Endometrial microvascular endothelial cells (primary cell): ENCODE measurements around the gene OLFM1. TPM values are rescaled to one million over a fixed set of nuclear protein-coding genes. Genes with fewer than 3 reads are reported as not detected.
"Not testable (repeated sequence)": the region's sequence is repeated elsewhere in the genome, so short reads cannot be mapped to it uniquely, and the experiment has no call there.

ENCODE experiments used
- in situ Hi-C: cut with HindIII; loops from 2 replicates; pipeline ENCODE4 v1.10.0; 2017; ENCODE audit warnings: low sequenced_read_pairs, low pct_unique_long_range_greater_than_20kb; ENCODE audit errors: inconsistent ontology term
- total RNA-seq: library from RNA; depleted of rRNA; stranded (reverse); fragments of >200 nt; gene quantifications from one replicate; pipeline ENCODE4 v1.2.3, GENCODE V29; 2015; ENCODE audit errors: inconsistent ontology term

OLFM1 gene
- total RNA-seq, 1 donor from 2014 or later: not detected

DNA sequence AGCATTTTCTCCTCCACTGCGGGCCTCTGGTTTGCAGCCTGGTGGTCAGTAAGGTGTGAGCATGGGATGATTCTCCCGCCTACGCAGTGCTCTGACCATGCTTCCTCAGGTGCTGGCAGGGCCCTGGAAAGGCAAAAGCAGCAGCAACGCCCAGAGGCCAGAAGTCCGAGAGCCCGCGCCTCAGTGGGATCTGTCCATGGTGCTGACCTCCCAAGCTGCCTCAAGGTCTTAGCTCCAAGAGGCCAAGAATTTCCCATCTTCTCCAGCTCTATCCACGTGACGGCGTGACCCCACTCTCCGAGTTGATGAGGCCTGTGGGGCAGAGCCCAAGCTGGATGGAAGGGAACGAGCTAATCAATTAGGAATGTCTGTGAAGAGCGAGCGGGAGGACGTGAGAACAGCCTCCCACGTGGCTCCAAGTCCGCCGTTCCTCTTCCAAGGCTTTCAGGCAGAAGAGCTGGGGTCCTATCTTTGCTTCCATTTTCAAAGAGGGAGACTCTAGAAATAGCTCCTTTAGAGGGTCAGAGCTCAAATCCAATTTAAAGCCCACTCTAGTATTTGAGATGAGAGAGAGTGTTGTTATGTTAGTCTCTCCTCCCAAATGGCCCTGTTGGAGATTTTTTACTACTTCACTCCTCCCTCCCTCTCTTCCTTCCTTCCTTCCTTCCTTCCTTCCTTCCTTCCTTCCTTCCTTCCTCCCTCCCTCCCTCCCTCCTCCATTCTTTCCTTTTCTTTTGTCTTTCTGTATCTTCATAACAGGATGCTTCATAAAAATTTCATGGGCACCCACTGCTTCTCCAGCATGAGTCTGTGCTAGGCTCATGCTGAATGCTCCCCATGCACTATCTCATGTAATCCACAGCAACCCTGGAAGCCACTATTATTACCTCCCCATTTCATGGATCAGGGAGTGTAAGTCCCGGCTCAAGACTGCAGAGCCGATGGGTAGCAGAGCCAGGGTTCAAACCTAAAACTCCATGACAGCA lies 69.3 kb downstream of the OLFM1 start:
- in situ Hi-C loops: no loop called here

DNA sequence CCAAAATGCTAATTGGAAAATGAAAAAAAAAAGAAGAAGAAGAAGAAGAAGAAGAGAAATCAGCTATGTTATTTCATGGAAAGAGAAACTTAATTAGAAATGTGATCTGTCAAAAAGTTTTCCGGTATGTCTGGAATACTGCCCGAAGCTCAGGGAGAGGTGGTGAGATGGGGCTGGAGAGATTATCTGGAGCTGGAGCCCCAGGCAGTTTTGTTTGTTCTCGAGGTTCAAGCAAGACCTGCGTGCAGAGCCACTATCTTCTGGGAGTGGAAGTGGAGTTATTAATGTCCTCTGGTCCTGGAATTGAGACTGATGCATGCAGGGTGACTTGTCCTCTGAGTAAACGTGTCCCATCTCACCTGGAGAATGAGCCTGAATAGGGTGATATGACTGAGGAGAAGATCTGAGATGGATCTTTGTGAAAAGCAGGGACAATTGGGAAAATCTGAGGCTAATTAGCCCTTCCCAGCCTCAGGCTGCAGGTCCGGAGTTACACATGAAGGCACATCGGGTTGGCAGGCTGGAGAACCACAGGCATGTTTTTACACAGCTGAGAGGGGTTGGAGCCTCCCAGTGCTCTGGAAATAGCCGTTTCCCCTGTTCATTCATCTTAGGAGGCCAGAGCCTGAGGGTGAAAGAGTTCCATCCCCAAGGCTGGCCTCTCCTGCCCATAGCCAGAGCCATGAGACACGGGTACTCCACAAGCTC lies 70.5 kb downstream of the OLFM1 start:
- in situ Hi-C loops: no loop called here

DNA sequence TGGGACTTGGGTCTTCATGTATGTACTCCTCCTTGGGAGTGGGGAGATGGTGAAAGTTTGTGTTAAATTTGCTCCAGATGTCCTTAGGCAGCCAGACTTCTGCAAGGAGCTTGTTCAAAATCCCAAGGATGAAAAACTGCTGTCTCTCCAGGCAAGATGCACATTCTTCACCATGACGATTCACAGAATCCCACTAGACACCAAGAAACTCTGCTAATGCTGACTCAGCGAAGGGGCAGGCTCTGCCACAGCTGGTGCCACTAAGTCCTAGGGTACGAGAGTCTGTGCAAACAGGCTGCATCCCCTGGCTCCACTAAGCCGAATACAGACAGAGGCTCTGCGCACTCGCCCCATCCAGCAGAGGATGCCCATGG lies 71.1 kb downstream of the OLFM1 start:
- in situ Hi-C loops: no loop called here

DNA sequence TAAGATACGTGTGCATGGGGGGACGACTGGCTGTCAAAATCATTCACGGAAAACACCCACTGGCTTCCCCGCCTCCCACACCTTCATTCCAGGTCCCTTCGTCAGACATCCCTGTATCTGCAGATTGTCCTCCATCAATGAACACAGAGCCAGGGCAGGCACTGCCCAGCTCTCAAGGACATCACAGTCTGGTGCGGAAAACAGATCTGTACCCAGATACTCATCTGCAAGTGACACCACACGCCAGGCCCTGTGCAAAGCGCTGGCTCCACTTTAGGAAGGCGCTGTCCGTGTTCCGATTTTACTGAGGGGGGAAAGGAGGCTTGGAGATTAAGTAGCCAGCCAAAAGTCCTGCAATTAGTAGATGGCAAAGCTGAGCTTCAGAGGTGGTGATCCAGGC lies 72.3 kb downstream of the OLFM1 start:
- in situ Hi-C loops: no loop called here

DNA sequence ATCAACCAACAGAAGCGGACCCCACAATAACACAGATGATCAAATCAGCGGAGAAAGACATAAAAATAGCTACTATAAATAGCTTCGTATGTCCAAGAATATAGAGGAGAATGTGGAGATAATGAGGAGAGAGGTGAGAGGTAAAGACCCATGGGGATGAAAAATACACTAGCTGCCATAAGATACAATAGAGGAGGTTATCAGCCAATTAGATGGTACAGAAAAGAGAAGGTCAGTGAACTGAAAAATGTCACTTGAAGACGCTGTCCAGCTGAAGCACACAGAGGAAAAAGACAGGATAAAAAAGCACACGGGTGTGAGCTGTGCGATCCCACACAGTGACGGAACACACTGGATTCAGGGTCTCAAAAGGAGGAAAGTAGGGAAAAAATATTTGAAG lies 73.4 kb downstream of the OLFM1 start:
- in situ Hi-C loops: no loop called here

DNA sequence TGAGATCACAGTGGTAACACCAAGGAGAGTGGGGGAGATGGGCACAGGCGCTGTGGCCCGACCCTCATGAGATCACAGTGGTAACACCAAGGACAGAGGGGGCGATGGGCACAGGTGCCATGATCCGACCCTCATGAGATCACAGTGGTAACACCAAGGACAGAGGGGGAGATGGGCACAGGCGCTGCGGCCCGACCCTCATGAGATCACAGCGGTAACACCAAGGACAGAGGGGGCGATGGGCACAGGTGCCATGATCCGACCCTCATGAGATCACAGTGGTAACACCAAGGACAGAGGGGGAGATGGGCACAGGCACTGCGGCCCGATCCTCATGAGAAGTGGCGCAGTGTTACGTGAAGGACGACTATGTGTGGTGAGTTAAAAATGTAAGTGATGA lies 75.1 kb downstream of the OLFM1 start:
- in situ Hi-C loops: not testable (repeated sequence)

DNA sequence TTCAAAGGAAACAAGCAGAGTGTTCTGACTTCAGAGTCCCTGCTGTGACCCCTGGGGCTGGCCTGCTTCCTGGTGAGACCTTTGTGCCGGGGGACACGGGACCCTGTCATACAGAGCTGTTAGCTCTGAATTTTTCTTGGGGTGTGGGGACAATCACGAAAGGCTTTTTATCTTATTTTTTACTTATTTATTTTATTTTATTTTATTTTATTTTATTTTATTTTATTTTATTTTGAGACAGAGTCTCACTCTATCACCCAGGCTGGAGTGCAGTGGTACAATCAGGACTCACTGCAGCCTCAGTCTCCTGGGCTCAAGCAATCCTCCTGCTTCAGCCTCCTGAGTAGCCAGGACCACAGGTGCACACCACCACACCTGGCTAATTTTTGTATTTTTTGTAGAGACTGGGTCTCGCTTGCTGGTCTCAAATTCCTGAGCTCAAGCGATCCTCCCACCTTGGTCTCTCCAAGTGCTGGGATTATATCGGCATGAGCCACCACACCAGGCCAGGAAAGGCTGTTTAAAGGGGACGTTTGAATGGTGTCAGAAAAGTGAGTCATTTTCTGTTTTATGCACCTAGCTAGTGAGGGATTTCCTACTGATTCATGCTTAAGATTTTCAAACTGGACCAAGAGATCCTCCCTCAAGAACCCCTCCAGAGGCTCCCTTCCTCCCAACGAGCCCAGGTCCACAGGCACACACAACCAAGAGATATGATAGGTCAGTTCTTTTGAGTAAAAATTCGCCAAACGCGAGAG lies 75.7 kb downstream of the OLFM1 start:
- in situ Hi-C loops: no loop called here

DNA sequence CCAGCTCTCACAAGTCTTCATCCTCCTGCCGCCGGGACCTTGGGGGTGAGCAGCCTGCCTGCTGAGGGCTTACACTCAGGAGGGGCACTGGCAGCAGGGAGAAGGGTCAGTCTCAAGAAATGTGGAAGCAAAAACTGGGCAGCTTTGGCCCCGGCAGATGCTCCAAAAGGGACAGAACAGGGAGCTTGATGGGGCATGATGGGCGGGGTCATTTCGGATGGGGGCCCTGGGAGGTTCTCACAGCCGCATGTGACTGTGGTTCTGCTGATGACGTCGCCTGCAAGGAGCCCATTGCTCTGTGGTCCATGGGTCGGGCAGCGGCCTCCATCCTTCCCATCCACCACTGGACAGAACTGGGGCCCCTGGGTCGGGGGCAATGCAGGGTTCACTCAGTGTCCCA lies 76.6 kb downstream of the OLFM1 start:
- in situ Hi-C loops: no loop called here

DNA sequence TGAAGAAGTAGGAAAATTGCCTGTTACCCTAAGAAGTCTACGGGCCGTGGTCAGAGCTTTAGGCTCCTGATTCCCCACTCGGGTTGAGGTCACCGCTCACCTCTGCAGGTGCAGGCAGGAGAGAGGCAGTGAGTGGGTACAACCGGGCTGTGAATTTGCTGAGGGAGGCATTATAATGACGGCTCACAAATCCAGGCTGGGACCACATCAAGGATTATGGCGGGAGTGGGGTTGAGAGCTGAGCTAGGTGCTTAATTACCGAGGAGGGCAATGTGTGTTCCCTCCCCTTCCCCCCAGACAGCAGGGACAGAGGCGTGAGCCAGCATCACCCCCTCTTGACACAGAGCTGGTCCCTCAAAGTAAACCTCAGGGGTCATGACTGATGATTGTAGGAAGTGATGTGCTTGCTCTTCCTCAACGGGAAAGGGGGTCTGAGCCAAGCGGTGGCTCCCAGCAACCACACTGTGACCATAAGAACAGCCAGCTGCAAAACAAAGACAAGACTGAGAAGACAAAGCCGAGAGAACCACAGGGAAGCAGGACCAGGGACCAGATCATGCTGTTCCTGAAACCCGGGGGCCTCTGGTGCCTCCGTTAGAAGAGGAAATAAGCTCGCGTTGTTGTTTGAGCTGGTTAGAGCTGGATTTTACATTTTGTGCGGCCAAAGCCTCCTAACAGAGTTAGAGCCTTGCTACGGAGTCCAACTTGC lies 77.7 kb downstream of the OLFM1 start:
- in situ Hi-C loops: no loop called here

DNA sequence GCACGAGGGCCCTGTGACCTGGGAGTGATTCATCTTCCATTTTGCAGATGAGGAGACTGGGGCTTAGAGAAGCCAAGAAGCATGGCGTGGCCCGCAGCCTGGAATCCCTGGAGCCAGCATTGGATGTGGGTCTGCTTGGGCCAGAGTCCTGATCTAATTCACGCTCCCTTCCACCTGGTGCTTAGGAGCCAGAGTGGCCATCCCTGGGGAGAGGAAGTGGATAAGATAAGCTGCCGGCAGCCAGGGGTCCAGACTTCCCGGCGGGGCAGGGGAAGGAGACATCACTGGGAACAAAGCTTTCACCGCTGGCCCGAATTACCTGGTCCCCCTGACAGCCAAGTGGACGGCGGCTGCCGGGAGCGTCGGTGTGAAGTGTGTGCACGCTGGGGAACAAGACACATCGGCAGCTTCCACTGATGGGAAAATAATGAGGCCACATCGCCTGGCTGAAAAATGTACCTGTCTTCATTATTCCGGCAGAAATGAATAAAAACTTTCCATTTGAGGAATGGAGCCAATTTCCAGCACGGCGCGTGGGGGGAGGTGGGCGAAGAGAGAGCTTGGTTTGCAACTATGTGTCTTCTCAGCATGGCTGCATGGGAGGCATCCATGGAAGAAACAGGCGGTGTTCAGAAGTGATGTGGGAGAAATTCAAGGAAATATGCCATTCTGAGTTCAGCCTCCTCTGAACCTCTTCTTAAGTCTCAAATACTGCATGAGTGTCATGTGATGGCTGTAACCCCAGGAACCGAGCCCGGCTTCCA lies 78.5 kb downstream of the OLFM1 start:
- in situ Hi-C loops: no loop called here

DNA sequence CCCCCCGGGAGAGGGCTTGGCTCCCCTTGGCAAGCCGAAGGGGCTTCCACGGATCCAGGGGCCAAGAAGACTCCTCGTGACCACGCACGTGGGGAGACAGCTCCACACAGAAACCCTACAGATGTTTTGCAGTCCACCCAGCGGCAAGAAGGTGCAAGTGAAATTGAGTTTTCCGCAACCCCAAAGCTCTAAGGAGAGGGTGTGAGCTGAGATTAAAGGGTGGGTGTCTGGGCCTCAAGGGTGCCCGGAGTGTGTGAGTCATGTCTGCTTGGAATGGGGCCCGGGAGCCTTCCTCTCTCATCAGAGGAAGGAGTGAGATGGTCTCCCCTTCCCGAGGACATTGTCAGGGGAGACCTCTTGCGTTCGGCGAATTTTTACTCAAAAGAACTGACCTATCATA lies 79.1 kb downstream of the OLFM1 start:
- in situ Hi-C loops: no loop called here

DNA sequence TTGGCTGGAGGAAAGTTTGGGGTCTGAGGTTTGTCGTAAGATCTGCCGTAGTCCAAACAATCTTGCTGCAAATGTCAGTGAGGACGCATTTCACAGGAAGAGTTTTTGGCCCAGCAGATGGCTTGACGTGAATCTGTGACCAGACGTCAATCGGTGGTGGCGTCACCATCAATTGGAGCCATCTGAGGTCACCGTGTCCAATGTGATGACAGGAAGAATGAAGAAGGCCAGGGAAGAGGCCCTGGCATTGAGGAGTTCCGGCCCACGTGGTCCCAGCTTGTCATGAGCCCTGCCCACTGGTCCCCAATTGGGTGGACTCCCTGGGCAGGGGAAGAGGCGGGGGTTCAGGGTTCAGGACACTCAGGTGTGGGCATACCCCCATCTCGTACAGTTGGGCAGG lies 79.9 kb downstream of the OLFM1 start:
- in situ Hi-C loops: no loop called here

DNA sequence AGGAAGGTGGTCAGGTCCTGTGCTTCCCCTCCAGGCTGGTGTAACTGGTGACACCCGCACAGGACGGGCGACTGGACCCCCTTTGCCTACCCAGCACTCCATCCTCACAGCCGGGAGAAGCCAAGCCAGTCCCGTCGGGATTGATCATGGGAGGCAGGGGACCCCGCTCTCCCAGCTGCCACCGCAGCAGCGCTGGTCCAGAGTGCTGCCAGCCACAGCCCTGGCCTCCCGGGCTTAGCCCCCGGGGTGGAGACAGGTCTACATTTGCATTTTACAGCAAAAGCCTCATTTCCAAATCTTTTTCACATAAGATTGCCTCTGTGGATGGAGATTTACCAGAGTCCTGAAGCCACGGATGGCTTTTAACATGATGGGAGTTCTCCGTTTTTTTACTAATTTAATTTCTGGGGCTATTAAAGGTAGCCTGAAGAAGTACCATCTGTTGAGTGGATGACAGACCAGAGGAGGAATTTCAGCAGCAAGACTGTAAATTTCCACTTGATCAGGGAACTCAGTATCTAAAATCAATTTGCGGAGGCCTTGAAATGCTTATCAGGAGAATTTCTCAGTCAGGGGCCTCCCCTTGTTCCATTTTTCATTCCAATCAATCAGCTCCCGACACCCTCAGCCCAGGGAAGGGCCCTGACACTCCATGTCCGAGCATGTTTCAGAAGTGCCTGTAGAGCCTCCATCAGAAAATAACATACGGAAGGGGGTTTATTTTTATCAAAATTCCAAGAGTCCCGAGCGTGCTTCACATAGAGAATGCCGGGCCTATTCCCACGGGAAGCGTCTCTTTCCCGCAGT lies 80.6 kb downstream of the OLFM1 start:
- in situ Hi-C loops: no loop called here

DNA sequence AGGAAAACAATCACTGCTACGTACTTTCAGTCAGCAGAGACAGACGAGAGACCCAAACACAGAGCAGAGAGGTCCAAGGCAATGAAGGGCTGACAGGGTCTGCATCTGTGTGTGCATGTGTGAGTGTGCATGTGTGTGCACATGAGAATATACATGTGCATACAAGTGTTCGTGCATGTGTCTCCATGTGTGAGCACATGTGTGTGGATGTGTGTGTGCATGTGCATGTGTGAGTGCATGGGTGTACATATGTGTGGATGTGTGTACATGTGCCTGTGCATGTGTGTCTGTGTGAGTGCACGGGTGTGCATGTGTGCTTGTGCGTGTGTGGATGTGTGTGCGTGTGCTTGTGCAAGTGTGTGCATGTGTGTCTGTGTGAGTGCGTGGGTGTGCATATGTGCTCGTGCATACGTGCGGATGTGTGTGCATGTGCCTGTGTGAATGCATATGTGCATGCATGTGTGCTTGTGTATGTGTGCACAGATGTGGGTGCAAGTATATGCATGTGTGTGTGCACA lies 82.3 kb downstream of the OLFM1 start:
- in situ Hi-C loops: no loop called here

DNA sequence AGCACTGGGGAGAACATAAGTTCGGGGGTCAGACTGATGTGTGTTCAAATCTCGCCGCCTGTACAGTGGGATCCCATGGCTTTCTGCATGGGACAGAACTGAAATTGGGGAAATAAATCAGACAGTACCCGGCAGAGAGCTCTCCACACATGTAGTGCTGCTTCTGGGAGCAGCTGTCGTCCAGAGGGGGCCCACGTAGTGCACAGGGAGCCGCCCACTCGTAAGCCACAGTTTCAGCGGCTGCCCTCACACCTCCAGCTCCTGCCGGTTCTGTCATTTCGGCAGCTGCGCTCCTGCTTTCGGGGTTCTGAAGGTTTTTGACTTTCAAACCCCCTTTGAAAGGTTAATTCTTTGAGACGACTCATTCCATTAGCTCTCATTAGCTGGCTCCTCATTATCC lies 83.1 kb downstream of the OLFM1 start:
- in situ Hi-C loops: no loop called here
